Gastroesophageal sphincter (tissue), 3 donors: ENCODE data around the gene SNRNP70.
A peak's percentile ranks its signal among the peaks of the same experiment; 100 is the strongest.

Experiments used
- CTCF ChIP-seq, 4 experiments: fragments of 200-600 bp in 2 of 4; fragments of 450-650 bp in 2 of 4; sonication (generic) in 1 of 4; IDR thresholded peaks; one replicate each; pipeline ENCODE4 v1.5.1; 2017 to 2019; ENCODE audit warnings: antibody characterized with exemption in 4 of 4, mild to moderate bottlenecking in 2 of 4, moderate library complexity in 2 of 4
- EP300 ChIP-seq: sonication (generic); formaldehyde crosslinking; IDR thresholded peaks from one replicate; pipeline ENCODE4 v1.6.1; 2017; ENCODE audit warnings: antibody characterized with exemption, mild to moderate bottlenecking
- POLR2A ChIP-seq, 2 donors: fragments of 450-650 bp; IDR thresholded peaks; one replicate each; pipeline ENCODE4 v1.6.1; 2017; ENCODE audit warnings: antibody characterized with exemption in 2 of 2, mild to moderate bottlenecking in 2 of 2, moderate library complexity in 1 of 2
- POLR2AphosphoS5 ChIP-seq: sonication (generic); formaldehyde crosslinking; IDR thresholded peaks from one replicate; pipeline ENCODE4 v1.6.1; 2017; ENCODE audit warnings: antibody characterized with exemption

- TF ChIP-seq CTCF (IDR thresholded peaks at IDR 0.05): no peak
- no peak for TF ChIP-seq EP300
- TF ChIP-seq POLR2A (IDR thresholded peaks at IDR 0.05): peak in 1 of 2 donors; percentile 20
- peak; percentile 4 for TF ChIP-seq POLR2AphosphoS5
Observed at GRCh38 chr19:49150106-49150943, 65.1 kb downstream of the SNRNP70 start.
